ENCODE measurements around the gene YJEFN3.

YJEFN3 gene

GRCh38 chr19:19550485-19550929 is 21.8 kb downstream of the YJEFN3 start:
- no peaks in the 10 kb centered on the region for H3K4me1 ChIP-seq (ENCODE audit: control insufficient read depth, insufficient read depth, low read length)
- no peaks in the 10 kb centered on the region for H3K9me3 ChIP-seq (ENCODE audit: control insufficient read depth in 2 of 2, low read length in 2 of 2)
- H3K27ac ChIP-seq (ENCODE audit: low read length), result no peak overlapping the region
- no peak overlapping the region for H3K9ac ChIP-seq (ENCODE audit: low read length in 2 of 2)
- peaks cover 22 to 25% of the 10 kb centered on the region in 2 donors for H3K27me3 ChIP-seq (ENCODE audit: control insufficient read depth in 1 of 2, insufficient read depth in 2 of 2, low read length in 2 of 2)
- H3K4me3 ChIP-seq (ENCODE audit: low read length in 2 of 2), result no peak overlapping the region
- no peaks in the 10 kb centered on the region for H3K36me3 ChIP-seq (ENCODE audit: control insufficient read depth in 2 of 2, insufficient read depth in 2 of 2, low read length in 2 of 2)

- Histone ChIP-seq H3K27ac (ENCODE audit: low read length) (no peak overlapping the region), H3K4me3 (ENCODE audit: low read length in 2 of 2) (no peak overlapping the region), H3K9ac (ENCODE audit: low read length in 2 of 2) (no peak overlapping the region), H3K9me3 (ENCODE audit: control insufficient read depth in 2 of 2, low read length in 2 of 2) (no peaks in the 10 kb centered on the region), H3K36me3 (ENCODE audit: control insufficient read depth in 2 of 2, insufficient read depth in 2 of 2, low read length in 2 of 2) (no peaks in the 10 kb centered on the region), H3K27me3 (ENCODE audit: control insufficient read depth in 1 of 2, insufficient read depth in 2 of 2, low read length in 2 of 2) (peaks cover 20 to 25% of the 10 kb centered on the region in 2 donors), H3K4me1 (ENCODE audit: control insufficient read depth, insufficient read depth, low read length) (no peaks in the 10 kb centered on the region)
Observed at GRCh38 chr19:19550972-19551852, 22.5 kb downstream of the YJEFN3 start.

DNA sequence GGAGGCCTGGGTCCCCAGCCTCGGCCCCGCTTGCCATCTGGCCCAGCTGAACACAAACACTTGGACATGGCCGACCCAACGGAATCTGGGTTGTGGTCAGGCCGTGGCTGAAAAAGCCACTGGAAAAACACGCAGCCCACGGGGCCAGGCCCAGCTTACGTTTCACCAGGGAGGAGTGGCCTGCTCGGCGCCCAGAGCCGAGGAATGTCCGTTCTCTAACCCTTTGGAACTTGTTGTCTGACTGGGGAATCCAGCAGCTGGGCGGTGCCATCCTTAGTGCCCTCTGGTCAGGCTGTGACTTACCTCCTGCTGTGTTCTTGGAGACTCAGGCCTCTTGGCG is 23.1 kb downstream of the YJEFN3 start:
- Histone ChIP-seq H3K9ac (ENCODE audit: low read length in 2 of 2) (no peak overlapping the region), H3K27me3 (ENCODE audit: control insufficient read depth in 1 of 2, insufficient read depth in 2 of 2, low read length in 2 of 2) (peaks cover 20 to 23% of the 10 kb centered on the region in 2 donors), H3K36me3 (ENCODE audit: control insufficient read depth in 2 of 2, insufficient read depth in 2 of 2, low read length in 2 of 2) (no peaks in the 10 kb centered on the region), H3K27ac (ENCODE audit: low read length) (no peak overlapping the region), H3K4me1 (ENCODE audit: control insufficient read depth, insufficient read depth, low read length) (no peaks in the 10 kb centered on the region), H3K4me3 (ENCODE audit: low read length in 2 of 2) (no peak overlapping the region), H3K9me3 (ENCODE audit: control insufficient read depth in 2 of 2, low read length in 2 of 2) (no peaks in the 10 kb centered on the region)

GRCh38 chr19:19552798-19553197 is 24.1 kb downstream of the YJEFN3 start:
- H3K4me3 ChIP-seq (ENCODE audit: low read length in 2 of 2), result no peak overlapping the region
- H3K9me3 ChIP-seq (ENCODE audit: control insufficient read depth in 2 of 2, low read length in 2 of 2), result no peaks in the 10 kb centered on the region
- H3K27me3 ChIP-seq (ENCODE audit: control insufficient read depth in 1 of 2, insufficient read depth in 2 of 2, low read length in 2 of 2), result peaks cover 17 to 18% of the 10 kb centered on the region in 2 donors
- H3K36me3 ChIP-seq (ENCODE audit: control insufficient read depth in 2 of 2, insufficient read depth in 2 of 2, low read length in 2 of 2), result no peaks in the 10 kb centered on the region
- H3K9ac ChIP-seq (ENCODE audit: low read length in 2 of 2), result no peak overlapping the region
- H3K4me1 ChIP-seq (ENCODE audit: control insufficient read depth, insufficient read depth, low read length), result no peaks in the 10 kb centered on the region
- no peak overlapping the region for H3K27ac ChIP-seq (ENCODE audit: low read length)

GRCh38 chr19:19553670-19554069 is 25.0 kb downstream of the YJEFN3 start:
- H3K27me3 ChIP-seq (ENCODE audit: control insufficient read depth in 1 of 2, insufficient read depth in 2 of 2, low read length in 2 of 2), result peaks cover 17 to 18% of the 10 kb centered on the region in 2 donors

DNA sequence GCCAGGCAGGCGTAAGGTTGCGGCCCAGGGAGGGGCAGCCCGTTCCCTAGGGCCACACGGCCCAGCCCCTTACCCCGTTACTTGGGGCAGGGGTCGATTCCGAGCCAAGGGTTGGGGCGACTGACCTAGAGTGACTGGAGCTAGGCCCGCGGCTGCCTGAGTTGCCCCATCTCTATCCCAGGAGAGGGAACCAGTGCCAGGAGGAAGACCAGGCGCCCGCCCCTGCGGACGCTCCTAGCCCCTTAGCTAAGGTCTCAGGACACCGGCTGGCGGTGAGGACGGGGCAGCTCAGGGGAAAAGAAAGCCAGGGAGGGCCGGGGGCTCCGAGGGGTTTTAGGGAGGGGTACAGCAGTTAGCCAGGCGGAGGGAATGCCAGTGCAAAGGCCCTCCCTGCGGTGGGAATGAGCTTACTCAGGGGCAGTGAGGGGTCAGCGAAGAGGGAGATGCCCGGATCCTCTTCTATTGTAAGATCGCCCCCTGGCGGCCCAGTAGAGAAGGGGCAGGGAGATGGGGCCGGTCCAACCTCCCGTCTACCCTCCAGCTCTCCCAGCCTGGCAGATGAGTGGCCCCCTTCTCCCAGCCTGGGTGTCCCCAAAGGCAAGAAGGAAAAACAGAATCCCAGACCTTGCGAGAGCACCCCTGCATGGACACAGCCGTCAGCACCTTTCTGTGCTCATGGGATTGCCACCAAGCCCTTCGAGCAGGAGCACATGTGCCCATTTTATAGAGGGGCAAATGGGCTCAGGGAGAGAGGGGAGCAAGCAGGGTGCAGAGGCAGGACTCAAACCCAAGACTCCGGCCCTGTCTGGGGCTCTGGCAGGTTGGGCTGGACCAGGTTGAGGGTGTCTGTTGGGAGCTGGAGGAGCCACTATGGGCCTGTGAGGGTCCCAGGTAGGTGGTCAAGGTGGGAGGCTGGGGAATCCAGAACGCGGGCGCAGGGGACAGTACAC is 25.6 kb downstream of the YJEFN3 start:
- Histone ChIP-seq H3K36me3 (ENCODE audit: control insufficient read depth in 2 of 2, insufficient read depth in 2 of 2, low read length in 2 of 2) (no peaks in the 10 kb centered on the region), H3K9ac (ENCODE audit: low read length in 2 of 2) (no peak overlapping the region), H3K27ac (ENCODE audit: low read length) (no peak overlapping the region), H3K4me1 (ENCODE audit: control insufficient read depth, insufficient read depth, low read length) (no peaks in the 10 kb centered on the region), H3K27me3 (ENCODE audit: control insufficient read depth in 1 of 2, insufficient read depth in 2 of 2, low read length in 2 of 2) (peaks cover 11 to 14% of the 10 kb centered on the region in 2 donors), H3K9me3 (ENCODE audit: control insufficient read depth in 2 of 2, low read length in 2 of 2) (no peaks in the 10 kb centered on the region), H3K4me3 (ENCODE audit: low read length in 2 of 2) (no peak overlapping the region)

More at GRCh38 chr19:19553670-19554069, 25.0 kb downstream of the YJEFN3 start:
- Histone ChIP-seq H3K36me3 (ENCODE audit: control insufficient read depth in 2 of 2, insufficient read depth in 2 of 2, low read length in 2 of 2) (no peaks in the 10 kb centered on the region), H3K4me1 (ENCODE audit: control insufficient read depth, insufficient read depth, low read length) (no peaks in the 10 kb centered on the region), H3K4me3 (ENCODE audit: low read length in 2 of 2) (no peak overlapping the region), H3K9me3 (ENCODE audit: control insufficient read depth in 2 of 2, low read length in 2 of 2) (no peaks in the 10 kb centered on the region), H3K27ac (ENCODE audit: low read length) (no peak overlapping the region), H3K9ac (ENCODE audit: low read length in 2 of 2) (no peak overlapping the region)

DNA sequence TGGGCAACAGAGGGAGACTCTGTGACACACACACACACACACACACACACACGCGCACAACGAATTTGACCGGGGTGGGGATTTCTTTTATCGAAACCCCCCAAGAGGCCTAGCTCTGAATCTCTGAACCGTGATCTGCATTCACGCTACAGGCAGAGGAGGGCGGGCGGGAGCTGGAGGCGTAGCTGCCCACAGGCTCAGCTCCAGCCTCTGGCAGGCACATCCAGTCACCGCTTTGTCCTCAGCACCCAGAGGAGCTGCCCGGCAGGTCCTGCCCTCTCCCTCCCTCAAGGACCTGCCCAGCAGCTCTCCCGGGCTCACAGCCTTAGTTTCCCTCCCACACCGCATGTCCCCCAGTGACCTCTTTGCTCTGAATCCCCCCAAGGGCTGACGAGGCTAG is 29.3 kb downstream of the YJEFN3 start:
- Histone ChIP-seq H3K36me3 (ENCODE audit: control insufficient read depth in 2 of 2, insufficient read depth in 2 of 2, low read length in 2 of 2) (no peaks in the 10 kb centered on the region), H3K27ac (ENCODE audit: low read length) (no peak overlapping the region), H3K9me3 (ENCODE audit: control insufficient read depth in 2 of 2, low read length in 2 of 2) (no peaks in the 10 kb centered on the region), H3K9ac (ENCODE audit: low read length in 2 of 2) (no peak overlapping the region), H3K4me3 (ENCODE audit: low read length in 2 of 2) (no peak overlapping the region), H3K27me3 (ENCODE audit: control insufficient read depth in 1 of 2, insufficient read depth in 2 of 2, low read length in 2 of 2) (peaks cover 0 to 4% of the 10 kb centered on the region in 2 donors), H3K4me1 (ENCODE audit: control insufficient read depth, insufficient read depth, low read length) (no peaks in the 10 kb centered on the region)

GRCh38 chr19:19558636-19559035 is 29.9 kb downstream of the YJEFN3 start:
- H3K9ac ChIP-seq (ENCODE audit: low read length in 2 of 2), result no peak overlapping the region
- H3K36me3 ChIP-seq (ENCODE audit: control insufficient read depth in 2 of 2, insufficient read depth in 2 of 2, low read length in 2 of 2), result no peaks in the 10 kb centered on the region
- H3K4me1 ChIP-seq (ENCODE audit: control insufficient read depth, insufficient read depth, low read length), result no peaks in the 10 kb centered on the region

DNA sequence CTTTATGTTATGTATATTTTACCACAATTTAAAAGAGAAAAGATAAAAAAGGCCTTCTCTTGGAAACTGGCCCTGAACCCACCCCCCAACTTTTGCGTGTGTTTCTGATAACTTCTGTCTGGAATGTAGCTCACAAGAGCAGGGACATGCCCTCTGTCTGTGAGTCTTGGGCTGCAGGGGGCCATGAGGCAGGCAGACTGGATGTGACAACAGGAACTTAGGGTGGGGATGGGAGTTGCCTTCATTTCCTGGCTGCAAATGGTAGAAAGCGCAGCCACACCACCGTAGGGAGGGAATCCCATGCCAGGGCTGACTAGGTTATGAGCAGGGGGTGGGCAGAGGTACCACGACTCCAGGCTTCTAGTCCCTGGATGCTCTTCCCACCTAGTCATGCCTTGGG is 31.2 kb downstream of the YJEFN3 start:
- H3K9me3 ChIP-seq (ENCODE audit: control insufficient read depth in 2 of 2, low read length in 2 of 2), result no peaks in the 10 kb centered on the region
- no peak overlapping the region for H3K9ac ChIP-seq (ENCODE audit: low read length in 2 of 2)
- H3K27ac ChIP-seq (ENCODE audit: low read length), result no peak overlapping the region

More at GRCh38 chr19:19558636-19559035, 29.9 kb downstream of the YJEFN3 start:
- Histone ChIP-seq H3K27me3 (ENCODE audit: control insufficient read depth in 1 of 2, insufficient read depth in 2 of 2, low read length in 2 of 2) (peaks cover 0 to 4% of the 10 kb centered on the region in 2 donors), H3K4me3 (ENCODE audit: low read length in 2 of 2) (no peak overlapping the region), H3K27ac (ENCODE audit: low read length) (no peak overlapping the region), H3K9me3 (ENCODE audit: control insufficient read depth in 2 of 2, low read length in 2 of 2) (no peaks in the 10 kb centered on the region)

GRCh38 chr19:19561946-19562664 is 33.4 kb downstream of the YJEFN3 start:
- Histone ChIP-seq H3K4me3 (ENCODE audit: low read length in 2 of 2) (no peak overlapping the region), H3K27me3 (ENCODE audit: control insufficient read depth in 1 of 2, insufficient read depth in 2 of 2, low read length in 2 of 2) (no peaks in the 10 kb centered on the region), H3K4me1 (ENCODE audit: control insufficient read depth, insufficient read depth, low read length) (no peaks in the 10 kb centered on the region), H3K9me3 (ENCODE audit: control insufficient read depth in 2 of 2, low read length in 2 of 2) (no peaks in the 10 kb centered on the region), H3K36me3 (ENCODE audit: control insufficient read depth in 2 of 2, insufficient read depth in 2 of 2, low read length in 2 of 2) (no peaks in the 10 kb centered on the region), H3K27ac (ENCODE audit: low read length) (no peak overlapping the region), H3K9ac (ENCODE audit: low read length in 2 of 2) (no peak overlapping the region)

More for the DNA sequence above, 31.2 kb downstream of the YJEFN3 start:
- Histone ChIP-seq H3K36me3 (ENCODE audit: control insufficient read depth in 2 of 2, insufficient read depth in 2 of 2, low read length in 2 of 2) (no peaks in the 10 kb centered on the region), H3K4me1 (ENCODE audit: control insufficient read depth, insufficient read depth, low read length) (no peaks in the 10 kb centered on the region), H3K27me3 (ENCODE audit: control insufficient read depth in 1 of 2, insufficient read depth in 2 of 2, low read length in 2 of 2) (no peaks in the 10 kb centered on the region), H3K4me3 (ENCODE audit: low read length in 2 of 2) (no peak overlapping the region)

Data from stomach smooth muscle (tissue), 2 donors.